NCI-H1436 treated with DMSO at 0.1 percent for 48 hours (cell line): ENCODE measurements around the gene FNBP1L.

Experiments used
- DNase-seq: peaks from one replicate; lab custom pipeline; 2025; lab: John Stamatoyannopoulos, UW

FNBP1L gene

DNA sequence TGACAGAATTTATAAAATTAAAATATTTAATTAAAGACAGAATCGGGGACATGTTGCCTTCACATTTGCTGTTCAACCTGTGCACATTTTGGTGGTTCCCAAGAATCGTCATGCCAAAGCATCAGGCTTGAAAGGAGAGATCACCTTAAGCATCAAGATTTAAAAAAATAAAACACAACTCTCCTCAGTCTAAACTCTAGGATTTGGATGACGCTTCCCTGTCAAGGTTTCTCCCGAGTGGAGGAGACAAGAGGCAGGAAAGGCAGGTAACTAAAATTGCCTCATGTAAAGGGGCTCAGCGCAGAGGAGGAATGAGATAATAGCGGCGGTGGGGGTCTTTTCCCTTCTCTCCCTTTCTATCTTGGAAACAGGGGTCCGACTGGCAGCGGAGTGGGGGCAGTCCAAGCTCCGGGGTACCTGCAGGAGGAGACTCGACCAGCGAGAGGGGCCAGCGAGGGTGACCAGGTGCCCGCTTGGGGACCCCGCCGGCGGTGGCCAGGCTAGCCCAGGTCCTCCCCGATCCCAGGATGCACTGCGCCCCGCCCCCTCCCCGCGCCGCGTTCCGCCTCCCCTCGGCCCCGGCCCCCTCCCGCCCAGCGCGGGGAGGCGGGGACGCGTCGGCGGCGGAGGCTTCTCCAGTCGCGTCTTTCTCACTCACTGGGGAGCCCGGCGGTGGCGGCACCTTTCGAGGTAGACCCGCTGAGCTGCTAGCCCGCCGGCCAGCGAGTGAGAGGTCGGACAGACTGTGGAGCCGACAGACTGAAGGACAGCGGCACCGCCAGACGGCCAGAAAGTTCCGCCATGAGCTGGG lies at the start of gene FNBP1L:
FNBP1L (plus strand) TSS at position 638 of the 811 bp plus-strand sequence; CDS start at position 802, 164 bp downstream.
- DNase-seq, result no peak

DNA sequence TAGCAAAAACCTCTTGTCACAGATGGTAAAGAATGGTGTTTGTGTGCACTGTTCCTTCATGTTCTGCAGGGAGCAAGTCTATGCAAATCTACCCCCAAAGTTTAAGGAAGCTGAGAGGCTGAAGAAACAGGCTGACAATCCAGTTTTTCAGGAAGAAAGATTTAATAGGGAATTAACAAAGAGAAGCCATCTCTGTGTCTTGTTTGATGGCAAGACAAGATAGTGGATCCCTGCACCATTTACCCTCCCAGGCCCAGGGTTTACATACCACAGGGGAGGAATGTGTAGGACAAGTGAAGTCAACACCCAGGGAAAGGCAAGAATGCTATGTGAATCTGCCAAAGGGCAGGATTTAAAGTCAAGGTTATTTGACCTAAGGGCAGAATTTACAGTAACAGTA lies 48.1 kb upstream of the FNBP1L start:
- no peak for DNase-seq

DNA sequence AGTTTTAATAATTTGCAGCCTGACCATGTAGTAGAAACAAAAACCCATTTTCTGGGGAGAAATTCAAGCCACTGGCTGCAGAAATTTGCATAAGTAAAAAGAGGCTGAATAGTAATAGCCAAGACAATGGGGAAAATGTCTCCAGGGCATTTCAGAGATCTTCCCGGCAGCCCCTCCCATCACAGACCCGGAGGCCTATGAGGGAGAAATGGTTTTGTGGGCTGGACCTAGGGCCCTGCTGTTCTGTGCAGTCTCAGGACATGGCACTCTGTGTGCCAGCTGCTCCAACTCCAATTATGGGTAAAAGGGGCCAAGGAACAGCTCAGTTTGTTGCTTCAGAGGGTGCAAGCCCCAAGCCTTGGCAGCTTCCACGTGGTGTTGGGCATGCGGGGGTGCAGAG lies 39.7 kb upstream of the FNBP1L start:
- no peak for DNase-seq

DNA sequence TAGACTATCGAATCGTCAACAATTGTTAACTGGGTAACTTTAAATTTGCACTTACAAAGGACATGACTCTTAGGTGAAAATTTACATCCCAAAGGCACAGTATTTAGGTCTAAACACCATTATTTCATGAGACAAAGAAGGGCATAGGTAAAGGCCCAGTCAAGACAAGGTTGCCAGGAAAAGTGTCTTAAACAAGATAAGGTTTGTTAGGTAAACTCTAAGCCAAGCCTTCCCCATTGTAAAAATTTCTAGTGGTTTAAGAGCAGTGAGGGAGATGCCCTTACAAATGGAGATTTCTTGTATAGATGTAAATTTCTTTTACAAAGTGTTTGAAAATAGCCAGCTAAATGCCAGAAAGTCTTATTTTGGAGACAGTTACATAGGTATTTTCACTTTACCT lies 36.9 kb upstream of the FNBP1L start:
- no peak for DNase-seq

DNA sequence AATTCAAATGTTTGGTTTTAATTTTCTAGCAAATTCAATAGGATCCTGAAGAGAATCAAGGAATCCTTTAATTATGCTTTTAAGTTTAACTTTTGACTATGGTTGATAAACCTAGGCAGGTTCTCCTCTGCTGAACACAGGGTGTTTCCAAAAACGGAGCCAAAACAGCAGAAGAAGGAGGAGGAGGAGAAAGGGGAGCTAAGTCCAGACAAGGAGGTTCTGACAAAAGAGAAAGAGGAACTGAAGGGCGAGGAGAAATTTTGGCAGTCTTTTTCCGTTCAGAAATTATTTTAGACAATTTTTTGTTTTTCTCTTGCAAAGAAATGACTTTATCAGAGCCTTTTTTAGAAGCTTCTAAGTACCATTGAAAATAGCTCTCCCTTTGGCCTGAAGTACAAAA lies 33.2 kb upstream of the FNBP1L start:
- no peak for DNase-seq

DNA sequence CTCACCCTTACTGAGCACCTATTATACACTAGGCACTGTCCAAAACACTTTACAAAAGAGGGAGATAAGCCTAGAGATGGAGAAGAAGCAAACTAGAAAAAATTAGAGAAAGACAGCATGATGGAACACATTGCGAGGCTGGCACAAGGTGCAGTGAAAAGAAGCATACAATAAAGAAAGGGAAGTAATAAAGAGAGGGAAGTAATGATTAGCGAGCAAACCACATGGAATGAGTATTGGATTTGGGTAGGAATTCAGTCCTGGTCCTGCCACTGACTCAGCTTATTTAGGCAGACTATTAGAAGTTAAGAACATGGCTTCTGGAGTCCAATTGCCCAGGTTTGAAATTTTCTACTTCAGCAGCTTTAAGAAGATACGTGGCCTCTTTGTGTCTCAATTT lies 32.6 kb upstream of the FNBP1L start:
- no peak for DNase-seq

DNA sequence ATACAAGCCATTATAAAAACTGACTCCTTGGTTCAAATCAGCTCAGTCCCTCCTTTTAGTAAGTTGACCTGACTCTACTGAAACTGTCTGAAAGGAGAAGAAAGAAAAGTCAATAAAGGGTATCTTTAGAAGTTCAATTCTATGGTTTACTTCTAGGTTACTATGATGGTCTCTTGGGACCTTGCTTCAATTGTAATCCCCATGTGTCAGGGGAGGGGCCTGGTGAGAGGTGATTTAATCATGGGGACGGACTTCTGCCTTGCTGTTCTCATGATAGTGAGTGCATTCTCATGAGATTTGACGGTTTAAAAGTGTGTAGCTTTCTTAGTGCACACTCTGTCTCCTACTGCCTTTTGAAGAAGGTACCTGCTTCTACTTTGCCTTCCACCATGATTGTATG lies 31.7 kb upstream of the FNBP1L start:
- DNase-seq, result no peak

DNA sequence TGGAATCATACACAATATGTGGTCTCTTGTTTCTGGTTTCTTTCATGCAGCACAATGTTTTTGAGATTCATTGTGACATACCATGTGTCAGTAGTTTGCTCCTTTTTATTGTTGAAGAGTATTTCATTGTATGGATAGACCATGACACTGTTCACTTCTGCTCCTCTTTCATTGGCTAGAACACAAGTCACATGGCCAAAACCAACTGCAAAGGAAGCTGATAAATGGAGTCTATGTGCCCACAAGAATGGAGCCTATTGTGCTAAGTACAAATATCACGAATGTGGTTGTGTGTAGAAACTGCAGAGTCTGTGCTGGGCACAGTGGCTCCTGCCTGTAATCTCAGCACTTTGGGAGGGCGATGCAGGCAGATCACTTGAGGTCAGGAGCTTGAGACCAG lies 28.6 kb upstream of the FNBP1L start:
- no peak for DNase-seq

DNA sequence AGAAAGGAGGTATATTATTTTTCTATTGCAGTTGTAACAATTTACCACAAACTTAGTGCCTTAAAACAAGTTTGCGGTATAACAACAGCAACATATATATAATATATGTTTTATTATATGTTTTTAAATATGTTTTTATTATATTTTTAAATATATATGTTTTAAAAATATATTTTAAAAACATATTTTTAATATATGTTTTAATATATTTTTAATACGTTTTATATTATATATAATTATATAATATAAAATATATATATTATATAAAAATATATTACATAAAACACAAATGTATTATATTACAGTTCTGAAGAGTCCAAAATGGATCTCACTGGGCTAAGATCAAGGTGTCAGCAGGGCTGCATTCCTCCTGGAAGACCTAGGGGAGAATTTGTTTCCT lies 27.5 kb upstream of the FNBP1L start:
- DNase-seq, result no peak

DNA sequence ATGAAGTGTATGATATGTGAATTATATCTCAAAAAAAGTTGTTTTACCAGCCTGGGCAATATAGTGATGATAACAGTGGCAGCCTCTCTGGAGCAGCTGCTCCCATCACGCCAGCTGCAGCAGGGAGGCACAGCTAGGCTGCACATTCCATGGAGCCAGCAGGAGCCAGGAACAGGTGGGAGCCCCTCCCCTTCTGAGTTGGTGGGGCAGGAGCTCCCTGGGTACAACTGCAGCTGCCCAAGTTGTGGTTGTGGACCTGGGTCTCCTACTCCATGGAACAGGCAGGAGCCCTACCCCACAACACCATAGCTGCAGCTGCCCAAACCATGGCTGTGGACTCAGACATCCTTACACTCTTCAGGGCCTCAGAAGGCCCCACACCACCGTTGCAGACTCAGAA lies 21.7 kb upstream of the FNBP1L start:
- no peak for DNase-seq

DNA sequence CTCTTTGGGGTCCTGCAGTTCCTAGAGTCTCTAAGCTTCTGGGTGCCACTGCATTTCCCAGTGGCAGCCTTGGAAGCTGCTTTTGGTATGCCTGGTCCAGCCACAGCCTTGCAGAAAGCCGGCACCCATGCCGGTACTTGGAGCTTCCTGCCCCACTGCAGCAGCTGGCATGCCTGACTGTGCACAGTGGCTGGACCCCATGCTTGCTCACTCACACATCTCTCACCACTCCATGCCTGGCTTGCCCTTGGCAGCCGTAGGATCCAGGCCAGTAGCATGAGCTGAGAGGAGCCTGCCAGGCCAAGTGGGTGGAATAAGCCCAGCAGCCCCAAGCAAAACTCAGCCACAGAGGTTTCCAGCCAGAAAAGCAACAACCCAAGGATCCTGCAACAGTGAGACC lies 20.3 kb upstream of the FNBP1L start:
- DNase-seq, result no peak

DNA sequence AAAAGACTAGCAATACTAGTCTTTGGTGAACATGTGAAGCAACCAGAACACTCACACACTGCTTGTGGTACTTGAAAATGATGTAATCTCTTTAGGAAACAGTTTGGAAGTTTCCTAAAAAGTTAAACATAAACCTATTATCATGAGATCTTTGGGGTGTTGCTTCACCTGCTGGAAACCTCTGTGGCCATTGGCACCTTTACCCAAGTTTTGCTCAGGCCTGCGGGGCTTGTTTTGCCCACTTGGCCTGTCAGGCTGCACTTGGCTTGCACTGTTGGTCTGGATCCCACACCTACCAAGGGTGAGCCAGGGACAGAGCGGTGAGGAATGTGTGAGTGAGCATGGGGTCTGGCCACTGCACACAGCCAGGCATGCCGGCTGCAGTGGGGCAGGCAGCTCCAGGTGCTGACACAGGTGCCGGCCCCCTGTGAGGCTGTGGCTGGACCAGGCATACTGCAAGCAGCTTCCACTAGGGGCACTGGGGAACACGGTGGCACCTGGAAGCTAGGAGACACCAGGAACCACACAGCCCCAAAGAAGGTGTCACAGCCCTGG lies 14.4 kb upstream of the FNBP1L start:
- DNase-seq, result no peak

DNA sequence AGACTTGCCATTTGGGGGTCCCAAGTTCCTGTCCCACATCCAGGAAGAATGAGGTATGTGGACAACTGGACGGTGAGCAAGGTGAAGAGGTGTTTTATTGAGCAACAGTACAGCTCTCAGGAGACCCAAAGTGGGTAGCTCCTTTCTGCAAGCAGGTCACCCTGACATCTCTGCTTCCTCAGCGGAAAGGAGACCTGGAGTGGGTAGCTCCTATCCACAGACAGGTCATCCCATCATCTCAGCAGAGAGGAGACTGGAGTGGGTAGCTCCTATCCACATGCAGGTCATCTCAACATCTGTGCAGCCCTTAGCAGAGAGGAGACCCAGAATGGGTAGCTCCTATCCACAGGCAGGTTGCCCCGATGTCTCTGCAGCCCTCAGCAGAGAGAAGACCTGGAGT lies 13.8 kb upstream of the FNBP1L start:
- no peak for DNase-seq

DNA sequence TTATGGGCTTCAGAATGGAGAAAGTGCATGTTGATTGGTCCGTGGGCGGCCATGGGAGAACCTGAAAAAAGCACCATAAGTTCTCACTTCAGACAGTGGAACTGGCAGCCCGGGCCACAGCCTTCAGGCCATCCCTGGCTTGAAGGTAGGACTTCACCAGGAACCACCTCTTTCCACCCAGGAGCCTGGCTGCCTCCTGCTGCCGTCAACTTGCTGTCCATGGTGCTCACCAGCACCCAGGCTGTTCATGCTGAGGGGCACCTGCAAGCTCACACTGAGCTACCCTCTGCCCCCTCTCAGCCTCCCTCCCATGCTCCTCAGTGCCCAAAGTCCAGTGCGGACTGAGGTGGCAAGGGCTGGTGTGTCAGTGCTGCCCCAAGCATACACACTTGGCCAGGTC lies 12.9 kb upstream of the FNBP1L start:
- DNase-seq, result no peak

DNA sequence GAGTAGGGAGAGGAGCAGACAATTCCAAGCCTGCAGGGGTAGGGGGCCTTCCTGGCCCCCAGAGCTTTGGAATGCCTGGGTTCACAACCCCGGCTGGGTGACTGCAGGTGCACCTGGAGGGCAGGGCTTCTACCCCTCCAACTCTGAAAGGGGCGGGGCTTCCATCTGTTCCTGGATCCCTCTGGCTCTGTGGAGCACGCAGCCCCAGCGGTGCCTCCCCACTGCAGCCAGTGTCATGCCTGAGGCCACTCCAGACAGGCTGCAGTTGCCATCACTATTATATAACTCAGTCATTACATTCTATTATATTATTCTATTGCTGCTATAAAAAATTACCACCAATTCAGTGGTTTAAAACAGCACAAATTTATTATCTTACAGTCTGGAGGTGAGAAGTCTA lies 12.5 kb upstream of the FNBP1L start:
- no peak for DNase-seq

DNA sequence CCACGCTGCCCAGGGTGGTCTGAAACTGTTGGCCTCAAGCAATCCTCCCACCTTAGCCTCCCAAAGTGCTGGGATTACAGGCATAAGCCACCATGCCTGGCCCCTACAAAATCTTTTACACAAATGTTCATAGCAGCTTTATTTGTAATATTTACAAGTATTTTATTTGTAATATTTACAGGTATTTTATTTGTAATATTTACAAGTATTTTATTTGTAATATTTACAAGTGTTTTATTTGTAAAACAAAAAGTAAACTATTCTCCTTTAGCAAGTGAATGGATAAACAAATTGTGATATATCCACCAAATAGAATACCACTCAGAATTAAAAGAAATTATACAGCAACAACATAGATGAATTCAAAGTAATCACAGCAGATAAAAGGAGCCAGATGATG lies 11.4 kb upstream of the FNBP1L start:
- DNase-seq, result no peak

DNA sequence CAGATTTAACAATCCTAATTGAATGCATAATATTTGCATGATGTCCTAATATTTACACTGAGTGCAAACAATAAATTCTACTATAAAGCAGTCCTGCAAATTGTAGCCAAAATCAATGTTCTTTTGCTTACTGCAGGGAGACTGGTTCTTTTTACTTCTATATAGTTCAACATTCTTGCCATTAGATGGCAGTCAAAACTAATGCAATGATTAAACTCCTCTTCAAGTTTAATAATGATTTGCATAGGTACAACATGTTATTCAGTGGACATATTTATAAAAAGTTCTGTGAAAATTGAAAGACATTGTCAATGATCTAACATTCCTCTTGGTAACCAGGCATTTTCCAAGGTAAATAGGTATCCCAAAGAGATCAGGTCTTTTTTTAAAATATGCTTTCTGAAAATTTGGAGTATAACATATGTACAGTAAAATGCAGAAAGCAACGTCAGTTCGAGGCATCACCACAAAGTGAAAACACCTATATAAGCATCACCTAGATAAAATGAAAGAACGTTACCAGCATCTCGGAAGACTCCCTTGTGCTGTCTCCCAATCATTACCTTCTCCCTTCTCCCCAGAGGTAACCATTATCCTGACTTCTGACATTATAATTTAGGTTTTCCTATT lies 9.8 kb upstream of the FNBP1L start:
- peak; percentile 10 for DNase-seq

DNA sequence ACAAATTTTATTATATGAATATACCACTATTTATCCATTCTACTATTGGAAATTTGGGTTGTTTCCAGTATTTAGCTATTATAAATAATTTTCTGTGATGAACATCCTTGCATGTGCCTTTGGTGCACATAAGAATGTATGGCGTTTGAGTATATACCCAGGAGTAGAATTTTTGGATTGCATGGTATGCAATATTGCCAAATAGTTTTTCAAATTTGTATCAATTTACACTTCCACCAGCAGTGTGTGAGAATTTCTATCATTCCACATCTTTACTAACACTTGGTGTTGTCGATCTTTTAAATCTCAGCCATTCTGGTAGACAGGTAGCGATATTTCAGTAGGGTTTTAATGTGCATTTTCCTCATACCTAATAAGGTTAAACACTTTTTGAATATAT lies 9.2 kb upstream of the FNBP1L start:
- no peak for DNase-seq

DNA sequence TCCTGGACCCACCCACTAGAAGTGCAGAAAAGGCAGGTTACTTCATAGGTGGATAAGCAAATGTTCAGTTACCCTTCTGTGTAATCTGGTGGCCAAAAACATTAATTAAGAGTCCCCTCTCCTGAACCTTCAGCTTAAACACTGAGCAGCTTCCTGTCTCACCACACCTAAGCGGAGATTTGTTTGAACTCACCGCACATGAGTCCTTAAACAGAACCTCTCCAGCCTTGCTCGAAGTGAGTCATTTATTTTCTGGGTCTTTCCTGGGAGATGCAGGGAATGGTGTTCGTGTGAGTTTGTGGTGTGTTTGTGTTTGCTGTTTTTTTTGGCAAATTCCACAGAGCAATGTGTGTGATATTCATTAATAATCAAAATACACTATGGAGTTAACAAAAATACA lies 7.6 kb upstream of the FNBP1L start:
- no peak for DNase-seq

DNA sequence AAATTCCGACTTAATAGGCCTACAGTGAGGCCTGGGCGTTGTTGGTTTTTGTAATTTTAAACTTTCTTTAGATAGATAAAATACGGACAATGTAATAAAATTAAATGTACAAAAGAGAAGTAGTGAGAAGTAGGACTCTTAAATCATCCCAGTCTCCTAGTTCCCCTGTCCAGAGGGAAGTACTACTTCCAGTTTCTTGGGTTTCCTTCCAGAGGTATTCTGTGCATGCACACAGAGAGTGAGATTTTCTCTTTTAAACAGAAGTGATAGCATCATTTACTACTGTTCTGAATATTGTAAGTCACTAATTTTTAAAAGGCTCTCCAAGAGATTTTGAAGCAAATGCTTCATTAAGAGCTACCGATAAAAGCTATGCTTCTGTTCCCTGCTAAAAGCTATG lies 7.2 kb upstream of the FNBP1L start:
- no peak for DNase-seq

DNA sequence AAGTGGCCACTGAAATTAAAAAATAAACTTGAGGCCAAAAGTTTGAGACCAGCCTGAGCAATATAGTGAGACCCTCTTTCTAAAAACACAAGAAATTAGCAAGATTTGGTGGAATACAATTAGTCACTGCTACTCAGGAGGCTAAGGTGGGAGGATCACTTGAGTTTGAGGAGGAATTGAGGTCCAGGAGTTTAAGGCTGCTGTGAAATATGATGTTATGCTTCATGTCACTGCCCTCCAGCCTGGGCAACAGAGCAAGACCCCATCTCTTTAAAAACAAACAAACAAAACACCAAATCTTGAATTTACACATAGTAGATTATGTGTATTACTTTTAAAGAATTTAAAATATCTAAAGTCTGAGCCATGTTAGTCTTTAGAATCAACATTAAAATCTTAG lies 6.3 kb upstream of the FNBP1L start:
- no peak for DNase-seq

DNA sequence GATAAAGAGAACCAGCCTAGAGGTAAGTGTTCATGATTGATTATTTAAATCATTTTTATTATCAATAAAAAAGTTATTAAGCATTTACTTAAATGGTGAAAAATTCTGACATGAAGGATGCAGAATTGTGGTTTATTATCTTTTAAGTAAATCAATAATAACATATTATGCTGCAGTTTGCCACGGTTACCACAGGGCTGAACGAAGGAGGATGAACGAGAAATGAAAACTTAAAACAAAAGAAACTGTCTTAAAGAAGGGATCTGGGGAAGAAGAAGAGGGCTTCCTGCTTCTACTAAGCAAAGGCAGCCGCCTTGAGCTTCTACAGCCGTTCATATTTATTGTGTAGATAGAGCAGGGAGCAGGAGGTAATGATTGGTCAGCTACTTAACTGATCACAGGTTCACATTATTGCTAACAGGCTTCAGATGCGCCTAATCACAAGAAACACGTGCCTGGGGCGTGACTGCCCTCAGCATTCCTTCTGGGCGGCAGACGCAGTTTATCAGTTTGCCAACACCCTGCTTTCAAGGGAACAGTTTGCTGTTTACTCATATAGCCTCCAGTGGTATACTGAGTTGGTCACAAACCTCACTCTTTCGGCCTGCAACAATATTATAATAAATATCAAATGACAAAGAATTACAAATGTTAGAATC lies 5.8 kb upstream of the FNBP1L start:
- DNase-seq, result no peak

DNA sequence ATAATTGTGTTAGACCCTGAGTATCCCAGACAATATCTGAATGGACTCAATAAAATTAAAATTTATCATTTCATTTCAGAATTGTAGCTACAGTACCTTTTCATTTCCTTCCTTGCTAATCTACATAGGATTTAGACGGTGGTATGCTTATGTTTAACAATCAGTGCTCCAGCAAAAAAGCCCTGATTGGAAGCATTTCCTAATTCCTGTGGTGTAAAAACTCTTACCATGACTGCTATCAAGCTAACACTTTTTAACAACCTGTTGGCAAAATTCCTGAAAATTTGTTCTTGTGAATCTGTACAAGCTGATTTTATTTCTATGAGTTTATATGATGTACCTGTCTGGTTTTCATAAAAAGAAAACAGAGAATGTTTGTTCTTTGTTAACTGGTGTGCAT lies 5.2 kb upstream of the FNBP1L start:
- DNase-seq, result no peak
